H9 (cell line): Measurements from ENCODE around the gene RUNX2. TPM values are rescaled to one million over a fixed set of nuclear protein-coding genes. Genes with fewer than 3 reads are reported as not detected.

Experiments used
- DNase-seq: peaks from one replicate; pipeline ENCODE4 v3.0.0-alpha.2; 2017
- H2AFZ ChIP-seq: one replicate; pipeline ENCODE4 v1.6.1; 2013; ENCODE audit warnings: mild to moderate bottlenecking, low read length, control low read depth, moderate library complexity
- H2AK5ac ChIP-seq: 2 replicates; pipeline ENCODE4 v1.6.1; 2013; ENCODE audit warnings: low read length, control low read depth, mixed read lengths; ENCODE audit not compliant: insufficient read length
- H2BK120ac ChIP-seq: one replicate; pipeline ENCODE4 v1.6.1; 2013; ENCODE audit warnings: low read depth, mild to moderate bottlenecking, low read length, control low read depth, inconsistent platforms; ENCODE audit not compliant: poor library complexity, severe bottlenecking
- H2BK12ac ChIP-seq: 2 replicates; pipeline ENCODE4 v1.6.1; 2013; ENCODE audit warnings: low read length, control low read depth, mixed read lengths, low read depth; ENCODE audit not compliant: insufficient read length
- H2BK15ac ChIP-seq: 2 replicates; pipeline ENCODE4 v1.6.1; 2013; ENCODE audit warnings: low read depth, low read length, control low read depth
- H2BK20ac ChIP-seq: one replicate; pipeline ENCODE4 v1.6.1; 2013; ENCODE audit warnings: low read depth, mild to moderate bottlenecking, low read length, control low read depth, inconsistent platforms; ENCODE audit not compliant: poor library complexity, severe bottlenecking
- H2BK5ac ChIP-seq: 2 replicates; pipeline ENCODE4 v1.6.1; 2013; ENCODE audit warnings: low read length, control low read depth, mixed read lengths; ENCODE audit not compliant: insufficient read length
- H3K14ac ChIP-seq: 2 replicates; pipeline ENCODE4 v1.6.1; 2013; ENCODE audit warnings: low read length, control low read depth; ENCODE audit not compliant: insufficient read depth
- H3K18ac ChIP-seq: 2 replicates; pipeline ENCODE4 v1.6.1; 2013; ENCODE audit warnings: low read depth, mild to moderate bottlenecking, mixed read lengths, low read length, control low read depth; ENCODE audit not compliant: insufficient read length
- H3K23ac ChIP-seq: 2 replicates; pipeline ENCODE4 v1.6.1; 2013; ENCODE audit warnings: low read length, control low read depth, mixed read lengths, low read depth; ENCODE audit not compliant: insufficient read length
- H3K23me2 ChIP-seq: 2 replicates; pipeline ENCODE4 v1.6.1; 2013; ENCODE audit warnings: low read depth, mild to moderate bottlenecking, mixed read lengths, low read length, control low read depth; ENCODE audit not compliant: insufficient read length, poor library complexity, severe bottlenecking
- H3K27ac ChIP-seq: 2 replicates; pipeline ENCODE4 v1.5.1; 2013; ENCODE audit warnings: low read length, control low read depth, mixed read lengths, low read depth; ENCODE audit not compliant: insufficient read length
- H3K27me3 ChIP-seq: 2 replicates; pipeline ENCODE4 v1.6.1; 2013; ENCODE audit warnings: low read length, control low read depth, inconsistent platforms; ENCODE audit not compliant: insufficient read depth
- H3K4ac ChIP-seq: 2 replicates; pipeline ENCODE4 v1.6.1; 2013; ENCODE audit warnings: low read depth, mild to moderate bottlenecking, control low read depth, inconsistent platforms, low read length, moderate library complexity
- H3K4me1 ChIP-seq: 2 replicates; pipeline ENCODE4 v1.6.1; 2013; ENCODE audit warnings: low read length, control low read depth, inconsistent platforms; ENCODE audit not compliant: insufficient read depth
- H3K4me2 ChIP-seq: 2 replicates; pipeline ENCODE4 v1.6.1; 2013; ENCODE audit warnings: low read length, control low read depth, mixed read lengths; ENCODE audit not compliant: insufficient read length, insufficient read depth
- H3K56ac ChIP-seq: 2 replicates; pipeline ENCODE4 v1.6.1; 2013; ENCODE audit warnings: low read depth, mild to moderate bottlenecking, mixed read lengths, low read length, control low read depth; ENCODE audit not compliant: insufficient read length
- H3K79me1 ChIP-seq: 2 replicates; pipeline ENCODE4 v1.6.1; 2013; ENCODE audit warnings: low read depth, mild to moderate bottlenecking, moderate library complexity, low read length, control low read depth, inconsistent platforms; ENCODE audit not compliant: insufficient read depth, poor library complexity, severe bottlenecking
- H3K79me2 ChIP-seq: 2 replicates; pipeline ENCODE4 v1.6.1; 2013; ENCODE audit warnings: low read length, control low read depth, inconsistent platforms; ENCODE audit not compliant: insufficient read depth
- H3K9ac ChIP-seq: 2 replicates; pipeline ENCODE4 v1.6.1; 2013; ENCODE audit warnings: low read length, control low read depth, mixed read lengths; ENCODE audit not compliant: insufficient read length; ENCODE audit errors: extremely low read depth
- H3K9me3 ChIP-seq: one replicate; pipeline ENCODE4 v1.6.1; 2013; ENCODE audit warnings: low read depth, low read length, inconsistent platforms; ENCODE audit not compliant: control insufficient read depth
- H3T11ph ChIP-seq: one replicate; pipeline ENCODE4 v1.6.1; 2013; ENCODE audit warnings: mild to moderate bottlenecking, low read length, control low read depth, inconsistent platforms
- H4K20me1 ChIP-seq: one replicate; pipeline ENCODE4 v1.6.1; 2013; ENCODE audit not compliant: control insufficient read depth, insufficient read length, insufficient read depth
- H4K5ac ChIP-seq: 2 replicates; pipeline ENCODE4 v1.6.1; 2013; ENCODE audit warnings: low read depth, mild to moderate bottlenecking, mixed read lengths, low read length, control low read depth; ENCODE audit not compliant: insufficient read length
- H4K8ac ChIP-seq: replicated peaks from 2 replicates; pipeline ENCODE4 v1.6.1; 2013; ENCODE audit warnings: low read length, control low read depth, mixed read lengths, low read depth; ENCODE audit not compliant: insufficient read length
- H4K91ac ChIP-seq: 2 replicates; pipeline ENCODE4 v1.6.1; 2013; ENCODE audit warnings: low read depth, mild to moderate bottlenecking, moderate library complexity, mixed read lengths, low read length, control low read depth; ENCODE audit not compliant: insufficient read length
- H3K27ac Mint-ChIP-seq, 3 experiments: 2 replicates in 2 of 3; 3 replicates in 1 of 3; pipeline ENCODE4 v1.8.0; 2020 to 2021; ENCODE audit warnings: mixed read lengths in 3 of 3, mild to moderate bottlenecking in 1 of 3, moderate library complexity in 1 of 3
- H3K27me3 Mint-ChIP-seq: 2 replicates; pipeline ENCODE4 v1.8.0; 2021; ENCODE audit warnings: low read depth, mild to moderate bottlenecking, moderate library complexity, mixed read lengths
- H3K36me3 Mint-ChIP-seq, 3 experiments: 2 replicates in 2 of 3; 3 replicates in 1 of 3; pipeline ENCODE4 v1.8.0; 2020 to 2021; ENCODE audit warnings: low read depth in 3 of 3, mixed read lengths in 3 of 3; ENCODE audit not compliant: insufficient read depth in 1 of 3
- H3K4me1 Mint-ChIP-seq, 2 experiments: 2 replicates each; pipeline ENCODE4 v1.8.0; 2020; ENCODE audit warnings: mixed read lengths in 2 of 2
- H3K4me3 Mint-ChIP-seq, 2 experiments: 2 replicates in 1 of 2; 3 replicates in 1 of 2; pipeline ENCODE4 v1.8.0; 2020 to 2021; ENCODE audit warnings: mild to moderate bottlenecking in 2 of 2, mixed read lengths in 2 of 2, moderate library complexity in 1 of 2
- H3K9me3 Mint-ChIP-seq, 2 experiments: 2 replicates in 1 of 2; 3 replicates in 1 of 2; pipeline ENCODE4 v1.8.0; 2020; ENCODE audit warnings: mild to moderate bottlenecking in 2 of 2, mixed read lengths in 2 of 2, moderate library complexity in 1 of 2
- CTCF ChIP-seq: fragments of 200-600 bp; sonication (generic); conservative IDR thresholded peaks from 3 replicates; pipeline ENCODE4 v1.8.0; 2021; ENCODE audit warnings: antibody characterized with exemption, mild to moderate bottlenecking
- WGBS: extraction: QIAGEN DNeasy Blood & Tissue Kit; methylation state at CpG from one replicate; pipeline ENCODE4 v1.1.7; 2013; ENCODE audit warnings: missing lambda C conversion rate, low lambda C conversion rate, mixed read lengths; ENCODE audit not compliant: insufficient read length; ENCODE audit errors: extremely low coverage; 5-methylcytosine and 5-hydroxymethylcytosine counted together
- total RNA-seq: library from RNA; stranded (reverse); gene quantifications from 2 replicates; pipeline ENCODE4 v1.2.1, GENCODE V29; 2021

Gene RUNX2
- total RNA-seq, 1 experiment from 2014 or later = 0.15 TPM

GRCh38 chr6:45420909-45421708 is 93.0 kb downstream of the RUNX2 start:
- Histone ChIP-seq H3K9me3 (no peaks in the 10 kb centered on the region), H3K79me2 (no peaks in the 10 kb centered on the region), H3K56ac (no peak overlapping the region), H3K27me3 (peaks cover 31% of the 10 kb centered on the region; the same call in 1 of the 2 replicates), H4K20me1 (no peaks in the 10 kb centered on the region), H3K79me1 (no peaks in the 10 kb centered on the region), H3K27ac (no peak overlapping the region), H3K4me2 (peak overlapping the region; percentile 92), H3K14ac (no peak overlapping the region), H2BK12ac (no peak overlapping the region), H2BK5ac (no peak overlapping the region), H3K23me2 (peaks cover 32% of the 10 kb centered on the region), H2AK5ac (no peak overlapping the region), H3T11ph (no peak overlapping the region), H2AFZ (no peak overlapping the region), H4K91ac (no peak overlapping the region), H3K4me1 (no peaks in the 10 kb centered on the region), H4K5ac (no peak overlapping the region), H4K8ac (no peak overlapping the region), H2BK15ac (no peak overlapping the region), H2BK20ac (no peak overlapping the region), H3K9ac (no peak overlapping the region), H3K18ac (no peak overlapping the region), H3K23ac (no peak overlapping the region), H3K4ac (no peak overlapping the region), H2BK120ac (no peak overlapping the region)
- Mint-ChIP-seq H3K9me3 (no peaks in the 10 kb centered on the region; a peak in 1 of 5 replicates), H3K4me1 (peaks cover 30 to 31% of the 10 kb centered on the region in 2 experiments), H3K27ac (no peak overlapping the region), H3K4me3 (peak overlapping the region; percentile 71 to 91), H3K27me3 (peaks cover 90% of the 10 kb centered on the region), H3K36me3 (no peaks in the 10 kb centered on the region)
- no peak for TF ChIP-seq CTCF
- no CpG with 5 or more reads among the region's 19 CpGs for WGBS
- no peak for DNase-seq
